Tibial nerve (tissue), 4 donors: ENCODE measurements around the gene NRXN3. TPM values are rescaled to one million over a fixed set of nuclear protein-coding genes. Genes with fewer than 3 reads are reported as not detected.

ENCODE experiments used
- DNase-seq, 2 donors: peaks; one replicate each; pipeline ENCODE4 v3.0.0-alpha.2; 2019; ENCODE audit warnings: low spot score in 2 of 2
- H3K27ac ChIP-seq, 4 donors: fragments of 200-600 bp; sonication (generic) in 3 of 4; one replicate each; pipeline ENCODE4 v1.5.1; 2017 to 2019; ENCODE audit warnings: mild to moderate bottlenecking in 1 of 4
- H3K27me3 ChIP-seq, 2 donors: fragments of 200-600 bp; sonication (generic) in 1 of 2; one replicate each; pipeline versions ENCODE4 v1.5.1 to v1.6.0; 2017 to 2019
- H3K36me3 ChIP-seq, 3 donors: fragments of 200-600 bp; sonication (generic); one replicate each; pipeline ENCODE4 v1.5.1; 2018 to 2019
- H3K4me1 ChIP-seq, 4 donors: fragments of 200-600 bp; sonication (generic) in 3 of 4; one replicate each; pipeline ENCODE4 v1.5.1; 2017 to 2019
- H3K4me3 ChIP-seq, 4 donors: fragments of 200-600 bp; sonication (generic) in 3 of 4; one replicate each; pipeline ENCODE4 v1.5.1; 2017 to 2019; ENCODE audit warnings: mild to moderate bottlenecking in 1 of 4, moderate library complexity in 1 of 4
- H3K9me3 ChIP-seq, 4 donors: fragments of 200-600 bp; sonication (generic) in 3 of 4; one replicate each; pipeline ENCODE4 v1.5.1; 2017 to 2019
- CTCF ChIP-seq, 5 experiments: fragments of 200-600 bp in 3 of 5; fragments of 450-650 bp in 2 of 5; sonication (generic) in 3 of 5; IDR thresholded peaks; one replicate each; pipeline ENCODE4 v1.5.1; 2016 to 2019; ENCODE audit warnings: antibody characterized with exemption in 5 of 5, mild to moderate bottlenecking in 3 of 5, moderate library complexity in 2 of 5
- EP300 ChIP-seq, 2 donors: sonication (generic); formaldehyde crosslinking; IDR thresholded peaks; one replicate each; pipeline ENCODE4 v1.6.1; 2017; ENCODE audit warnings: antibody characterized with exemption in 2 of 2, mild to moderate bottlenecking in 1 of 2
- POLR2A ChIP-seq, 2 donors: fragments of 450-650 bp; IDR thresholded peaks; one replicate each; pipeline ENCODE4 v1.6.1; 2017; ENCODE audit warnings: antibody characterized with exemption in 2 of 2, mild to moderate bottlenecking in 2 of 2, moderate library complexity in 2 of 2
- WGBS, 2 donors: methylation state at CpG; one replicate each; pipeline ENCODE4 v1.1.5; 2018; 5-methylcytosine and 5-hydroxymethylcytosine counted together
- total RNA-seq, 4 donors: library from RNA; depleted of rRNA; stranded (reverse); fragments of >200 nt; gene quantifications; one replicate each; pipeline ENCODE4 v1.1.0, GENCODE V29; 2016

The NRXN3 gene
- total RNA-seq, 4 donors from 2014 or later: 16.7 to 52.2 (median 19.7) TPM

GRCh38 chr14:78673845-78674244, 503.7 kb downstream of the NRXN3 start:
- no peaks in the 10 kb centered on the region for H3K9me3 ChIP-seq
- DNase-seq: no peak
- WGBS, 2 donors: 68 to 85% methylated on average over 3 of the region's 3 CpGs
- no peaks in the 10 kb centered on the region for H3K4me1 ChIP-seq
- no peak overlapping the region for H3K4me3 ChIP-seq
- TF ChIP-seq POLR2A (IDR thresholded peaks at IDR 0.05) (no peak), CTCF (IDR thresholded peaks at IDR 0.05) (no peak), EP300 (IDR thresholded peaks at IDR 0.05) (no peak)
- no peaks in the 10 kb centered on the region for H3K36me3 ChIP-seq
- H3K27ac ChIP-seq: no peak overlapping the region
- no peaks in the 10 kb centered on the region for H3K27me3 ChIP-seq

- TF ChIP-seq POLR2A (IDR thresholded peaks at IDR 0.05): no peak
- no peak for TF ChIP-seq EP300 (IDR thresholded peaks at IDR 0.05)
- TF ChIP-seq CTCF (IDR thresholded peaks at IDR 0.05): no peak
- DNase-seq: no peak
- Histone ChIP-seq H3K27ac (no peak overlapping the region), H3K4me1 (no peaks in the 10 kb centered on the region), H3K36me3 (no peaks in the 10 kb centered on the region), H3K9me3 (no peaks in the 10 kb centered on the region), H3K27me3 (no peaks in the 10 kb centered on the region), H3K4me3 (no peak overlapping the region)
These were observed 504.6 kb downstream of the NRXN3 start for GRCh38 chr14:78674820-78675219.

- no peaks in the 10 kb centered on the region for H3K4me1 ChIP-seq
- H3K27me3 ChIP-seq: no peaks in the 10 kb centered on the region
- WGBS, 2 donors: 84 to 86% methylated on average over 5 of the region's 5 CpGs
- DNase-seq: no peak
- H3K27ac ChIP-seq: no peak overlapping the region
- TF ChIP-seq POLR2A (IDR thresholded peaks at IDR 0.05) (no peak), CTCF (IDR thresholded peaks at IDR 0.05) (no peak), EP300 (IDR thresholded peaks at IDR 0.05) (no peak)
- H3K36me3 ChIP-seq: no peaks in the 10 kb centered on the region
- H3K4me3 ChIP-seq: no peak overlapping the region
- H3K9me3 ChIP-seq: no peaks in the 10 kb centered on the region
These were observed 513.0 kb downstream of the NRXN3 start for GRCh38 chr14:78683206-78683605.

GRCh38 chr14:78683981-78684380, 513.8 kb downstream of the NRXN3 start:
- H3K4me1 ChIP-seq: no peaks in the 10 kb centered on the region
- no peaks in the 10 kb centered on the region for H3K27me3 ChIP-seq
- no peak overlapping the region for H3K27ac ChIP-seq
- TF ChIP-seq EP300 (IDR thresholded peaks at IDR 0.05): no peak
- no peak for TF ChIP-seq CTCF (IDR thresholded peaks at IDR 0.05)
- no peak for TF ChIP-seq POLR2A (IDR thresholded peaks at IDR 0.05)
- DNase-seq: no peak
- no peak overlapping the region for H3K4me3 ChIP-seq
- H3K9me3 ChIP-seq: no peaks in the 10 kb centered on the region
- 24 to 35% methylated on average over 1 of the region's 1 CpG for WGBS, 2 donors
- no peaks in the 10 kb centered on the region for H3K36me3 ChIP-seq

GRCh38 chr14:78688503-78688902, 518.3 kb downstream of the NRXN3 start:
- Histone ChIP-seq H3K27me3 (no peaks in the 10 kb centered on the region), H3K36me3 (no peaks in the 10 kb centered on the region), H3K27ac (no peak overlapping the region), H3K9me3 (no peaks in the 10 kb centered on the region), H3K4me3 (no peak overlapping the region), H3K4me1 (no peaks in the 10 kb centered on the region)
- no peak for DNase-seq
- no peak for TF ChIP-seq EP300 (IDR thresholded peaks at IDR 0.05)
- no peak for TF ChIP-seq POLR2A (IDR thresholded peaks at IDR 0.05)
- no peak for TF ChIP-seq CTCF (IDR thresholded peaks at IDR 0.05)
- WGBS, 2 donors: 80 to 83% methylated on average over 1 of the region's 1 CpG
